MM.1S (cell line): ENCODE data around the gene PISD.

Source experiments
- EZH2 ChIP-seq: fragments of 300-600 bp; sonication (generic); optimal IDR thresholded peaks from 2 replicates; pipeline ENCODE3; 2017; ENCODE audit warnings: low read depth, mild to moderate bottlenecking, antibody characterized with exemption, low read length, mixed read lengths
- EZH2phosphoT487 ChIP-seq: fragments of 300-600 bp; sonication (generic); IDR thresholded peaks from 2 replicates; pipeline ENCODE4 v1.6.1; 2018; ENCODE audit warnings: antibody characterized with exemption, low read length
- TF ChIP-seq, protein P1 (sequence below): fragments of 300-600 bp; sonication (generic); IDR thresholded peaks from 2 replicates; pipeline ENCODE4 v1.5.1; 2016; ENCODE audit warnings: antibody characterized with exemption, low read length, mixed read lengths

DNA sequence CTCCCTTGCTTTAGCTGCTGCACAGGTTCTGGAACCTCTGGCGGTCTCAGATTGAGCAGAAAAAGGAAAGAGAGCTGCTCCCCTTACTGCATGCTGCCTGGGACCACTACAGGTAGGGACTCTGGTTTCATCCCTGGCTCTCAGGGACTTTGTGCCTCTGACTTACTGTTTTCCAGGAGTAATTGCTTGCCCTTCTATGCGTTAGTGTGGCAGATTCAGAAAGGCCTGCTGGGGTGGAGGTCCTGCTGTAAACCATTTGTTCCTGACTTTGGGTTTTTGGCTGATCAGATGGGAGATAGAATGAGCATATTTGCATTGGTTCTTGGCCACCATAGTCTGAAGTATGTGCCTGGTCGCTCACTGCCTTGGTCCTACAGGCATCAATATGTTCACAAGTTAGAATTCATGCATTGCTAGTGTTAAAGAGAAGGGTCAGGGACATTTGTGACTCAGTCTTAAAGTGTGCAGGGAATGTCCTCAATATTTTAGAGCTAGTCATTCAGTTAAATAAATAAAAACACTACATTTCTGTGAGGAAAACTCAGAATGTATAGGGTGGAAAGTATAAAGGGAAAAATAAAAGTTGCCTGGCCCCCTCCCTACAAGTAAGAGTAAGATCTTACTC is 78.0 kb downstream of the PISD start:
- TF ChIP-seq, protein P1, sequence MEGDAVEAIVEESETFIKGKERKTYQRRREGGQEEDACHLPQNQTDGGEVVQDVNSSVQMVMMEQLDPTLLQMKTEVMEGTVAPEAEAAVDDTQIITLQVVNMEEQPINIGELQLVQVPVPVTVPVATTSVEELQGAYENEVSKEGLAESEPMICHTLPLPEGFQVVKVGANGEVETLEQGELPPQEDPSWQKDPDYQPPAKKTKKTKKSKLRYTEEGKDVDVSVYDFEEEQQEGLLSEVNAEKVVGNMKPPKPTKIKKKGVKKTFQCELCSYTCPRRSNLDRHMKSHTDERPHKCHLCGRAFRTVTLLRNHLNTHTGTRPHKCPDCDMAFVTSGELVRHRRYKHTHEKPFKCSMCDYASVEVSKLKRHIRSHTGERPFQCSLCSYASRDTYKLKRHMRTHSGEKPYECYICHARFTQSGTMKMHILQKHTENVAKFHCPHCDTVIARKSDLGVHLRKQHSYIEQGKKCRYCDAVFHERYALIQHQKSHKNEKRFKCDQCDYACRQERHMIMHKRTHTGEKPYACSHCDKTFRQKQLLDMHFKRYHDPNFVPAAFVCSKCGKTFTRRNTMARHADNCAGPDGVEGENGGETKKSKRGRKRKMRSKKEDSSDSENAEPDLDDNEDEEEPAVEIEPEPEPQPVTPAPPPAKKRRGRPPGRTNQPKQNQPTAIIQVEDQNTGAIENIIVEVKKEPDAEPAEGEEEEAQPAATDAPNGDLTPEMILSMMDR = no peak
- TF ChIP-seq EZH2 (no peak), EZH2phosphoT487 (no peak)
